ENCODE data around the gene KRTAP5-3.

The KRTAP5-3 gene

GRCh38 chr11:1608363-1608762, at the start of gene KRTAP5-3:
Gene KRTAP5-3 (minus strand): TSS chr11:1608463. CDS start chr11:1608385, 78 bp downstream.
- DNase-seq: peak in 1 of 2 donors; percentile 27
- Histone ChIP-seq H3K27ac (no peak within 1 kb of the TSS), H3K9me3 (no peaks in the 10 kb centered on the region), H3K27me3 (peaks cover 0 to 41% of the 10 kb centered on the region in 2 donors), H3K4me3 (no peak within 1 kb of the TSS), H3K4me1 (no peaks in the 10 kb centered on the region), H3K36me3 (no peaks in the 10 kb centered on the region)
- intact Hi-C loops (cut with DNase I; ENCODE audit: low total_unique reads): no loop called here
- no peak for TF ChIP-seq CTCF (IDR thresholded peaks at IDR 0.05)

- no peaks in the 10 kb centered on the region for H3K36me3 ChIP-seq
- H3K9me3 ChIP-seq: no peaks in the 10 kb centered on the region
- intact Hi-C loops (cut with DNase I; ENCODE audit: low total_unique reads): loop anchor here (10.0 kb wide), 1 partner anchor 498 kb away; no protein-coding TSS in a partner anchor
- TF ChIP-seq CTCF (IDR thresholded peaks at IDR 0.05): no peak
- H3K27ac ChIP-seq: no peak overlapping the region
- no peak overlapping the region for H3K4me3 ChIP-seq
- peaks cover 0 to 8% (median 4%) of the 10 kb centered on the region in 4 donors for H3K4me1 ChIP-seq
- peak in 1 of 2 donors; percentile 20 for DNase-seq
- H3K27me3 ChIP-seq: peaks cover 0 to 34% of the 10 kb centered on the region in 2 donors
Measured at GRCh38 chr11:1656670-1657069, 48.4 kb upstream of the KRTAP5-3 start.

GRCh38 chr11:1656061-1656441, 47.8 kb upstream of the KRTAP5-3 start:
- peaks cover 0 to 8% (median 4%) of the 10 kb centered on the region in 4 donors for H3K4me1 ChIP-seq
- H3K4me3 ChIP-seq: no peak overlapping the region
- no peak for TF ChIP-seq CTCF (IDR thresholded peaks at IDR 0.05)
- no peak for DNase-seq
- no peaks in the 10 kb centered on the region for H3K9me3 ChIP-seq
- intact Hi-C loops (cut with DNase I; ENCODE audit: low total_unique reads): loop anchor here (10.0 kb wide), 1 partner anchor 499 kb away; no protein-coding TSS in a partner anchor
- H3K27ac ChIP-seq: no peak overlapping the region
- peaks cover 0 to 36% of the 10 kb centered on the region in 2 donors for H3K27me3 ChIP-seq
- no peaks in the 10 kb centered on the region for H3K36me3 ChIP-seq

GRCh38 chr11:1655168-1656060, 47.2 kb upstream of the KRTAP5-3 start:
- peaks cover 0 to 33% of the 10 kb centered on the region in 2 donors for H3K27me3 ChIP-seq
- H3K36me3 ChIP-seq: no peaks in the 10 kb centered on the region
- no peak for TF ChIP-seq CTCF (IDR thresholded peaks at IDR 0.05)
- DNase-seq: peak; percentile 5 to 55
- H3K4me3 ChIP-seq: no peak overlapping the region
- peaks cover 0 to 8% (median 4%) of the 10 kb centered on the region in 4 donors for H3K4me1 ChIP-seq
- no peaks in the 10 kb centered on the region for H3K9me3 ChIP-seq
- no peak overlapping the region for H3K27ac ChIP-seq
- intact Hi-C loops (cut with DNase I; ENCODE audit: low total_unique reads): loop anchor here (10.0 kb wide), 1 partner anchor 499 kb away; no protein-coding TSS in a partner anchor

- H3K36me3 ChIP-seq: no peaks in the 10 kb centered on the region
- no peak overlapping the region for H3K27ac ChIP-seq
- peaks cover 0 to 8% (median 4%) of the 10 kb centered on the region in 4 donors for H3K4me1 ChIP-seq
- DNase-seq: peak in 1 of 2 donors; percentile 49
- intact Hi-C loops (cut with DNase I; ENCODE audit: low total_unique reads): loop anchor here (5.0 to 10.0 kb wide), 2 partner anchors 38 to 500 kb away; no protein-coding TSS in a partner anchor
- no peak overlapping the region for H3K4me3 ChIP-seq
- TF ChIP-seq CTCF (IDR thresholded peaks at IDR 0.05): no peak
- no peaks in the 10 kb centered on the region for H3K9me3 ChIP-seq
- peaks cover 0 to 30% of the 10 kb centered on the region in 2 donors for H3K27me3 ChIP-seq
Measured at GRCh38 chr11:1654388-1655167, 46.3 kb upstream of the KRTAP5-3 start.
